Suprapubic skin (tissue), 3 donors: ENCODE measurements around the gene C4orf54.

Source experiments
- EP300 ChIP-seq: sonication (generic); formaldehyde crosslinking; IDR thresholded peaks from one replicate; pipeline ENCODE4 v1.6.1; 2017; ENCODE audit warnings: antibody characterized with exemption
- TF ChIP-seq, protein P1 (sequence below), 2 donors: fragments of 200-600 bp in 1 of 2; fragments of 450-650 bp in 1 of 2; sonication (generic) in 1 of 2; IDR thresholded peaks; one replicate each; pipeline ENCODE4 v1.5.1; 2016 to 2019; ENCODE audit warnings: antibody characterized with exemption in 2 of 2, mild to moderate bottlenecking in 1 of 2, moderate library complexity in 1 of 2

DNA sequence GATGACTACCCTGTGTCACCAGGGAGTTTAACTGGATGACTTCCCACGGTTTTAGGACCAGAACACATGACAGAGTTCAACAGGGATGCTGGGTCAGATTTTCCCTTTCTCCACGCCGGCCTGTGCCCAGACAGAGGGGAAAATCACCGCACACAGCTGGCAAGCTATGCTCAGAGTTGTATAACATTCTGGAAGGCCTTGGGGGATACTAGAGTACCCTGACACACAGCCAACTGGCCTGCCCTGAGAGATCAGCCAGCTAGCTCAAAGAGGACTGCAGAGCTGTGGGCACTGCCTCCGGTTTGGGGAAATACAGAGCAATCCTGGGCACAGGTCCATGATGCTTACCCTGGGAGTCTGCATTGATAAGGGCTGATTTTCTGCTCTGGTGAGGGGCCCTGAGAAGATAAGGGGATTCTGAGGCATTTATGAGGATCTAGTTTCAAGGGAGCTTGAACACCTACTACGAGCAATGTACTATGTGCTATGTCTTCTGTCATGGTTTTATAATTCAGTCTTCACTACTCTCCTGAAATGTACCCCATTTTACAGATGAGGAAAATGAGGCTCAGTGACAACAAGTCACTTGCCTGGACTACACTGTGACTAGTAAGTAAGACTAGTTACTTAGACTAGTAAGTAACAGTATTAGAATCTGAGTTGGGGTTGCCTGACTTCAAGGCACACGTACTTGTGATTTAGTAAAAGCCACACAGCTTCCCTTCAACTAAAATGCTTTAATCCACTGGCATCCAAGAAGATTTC is 14.7 kb downstream of the C4orf54 start:
- TF ChIP-seq, protein P1, sequence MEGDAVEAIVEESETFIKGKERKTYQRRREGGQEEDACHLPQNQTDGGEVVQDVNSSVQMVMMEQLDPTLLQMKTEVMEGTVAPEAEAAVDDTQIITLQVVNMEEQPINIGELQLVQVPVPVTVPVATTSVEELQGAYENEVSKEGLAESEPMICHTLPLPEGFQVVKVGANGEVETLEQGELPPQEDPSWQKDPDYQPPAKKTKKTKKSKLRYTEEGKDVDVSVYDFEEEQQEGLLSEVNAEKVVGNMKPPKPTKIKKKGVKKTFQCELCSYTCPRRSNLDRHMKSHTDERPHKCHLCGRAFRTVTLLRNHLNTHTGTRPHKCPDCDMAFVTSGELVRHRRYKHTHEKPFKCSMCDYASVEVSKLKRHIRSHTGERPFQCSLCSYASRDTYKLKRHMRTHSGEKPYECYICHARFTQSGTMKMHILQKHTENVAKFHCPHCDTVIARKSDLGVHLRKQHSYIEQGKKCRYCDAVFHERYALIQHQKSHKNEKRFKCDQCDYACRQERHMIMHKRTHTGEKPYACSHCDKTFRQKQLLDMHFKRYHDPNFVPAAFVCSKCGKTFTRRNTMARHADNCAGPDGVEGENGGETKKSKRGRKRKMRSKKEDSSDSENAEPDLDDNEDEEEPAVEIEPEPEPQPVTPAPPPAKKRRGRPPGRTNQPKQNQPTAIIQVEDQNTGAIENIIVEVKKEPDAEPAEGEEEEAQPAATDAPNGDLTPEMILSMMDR (IDR thresholded peaks at IDR 0.05): no peak
- no peak for TF ChIP-seq EP300
